HepG2 (cell line): ENCODE measurements around the gene CISD3. TPM values are rescaled to one million over a fixed set of nuclear protein-coding genes. Genes with fewer than 3 reads are reported as not detected.

ENCODE experiments used
- ARNTL ChIP-seq: sonication (generic); formaldehyde crosslinking; IDR thresholded peaks from 2 replicates; pipeline ENCODE4 v1.4.0; 2020; ENCODE audit warnings: mild to moderate bottlenecking, missing genetic modification reagents
- DMAP1 ChIP-seq: IDR thresholded peaks from 2 replicates; pipeline ENCODE4 v1.6.1; 2016
- FOSL1 ChIP-seq: sonication (generic); formaldehyde crosslinking; IDR thresholded peaks from 2 replicates; pipeline ENCODE4 v1.9.0; 2021; ENCODE audit warnings: missing genetic modification reagents, borderline replicate concordance
- KDM2A ChIP-seq: sonication (generic); formaldehyde crosslinking; IDR thresholded peaks from 2 replicates; pipeline ENCODE4 v1.4.0; 2020; ENCODE audit warnings: low read depth, missing genetic modification reagents, borderline replicate concordance
- MIXL1 ChIP-seq: IDR thresholded peaks from 2 replicates; pipeline ENCODE4 v1.6.1; 2016
- NFAT5 ChIP-seq: sonication (generic); formaldehyde crosslinking; IDR thresholded peaks from 2 replicates; pipeline ENCODE4 v1.4.0; 2020; ENCODE audit warnings: missing genetic modification reagents
- NR3C1 ChIP-seq: sonication (generic); formaldehyde crosslinking; IDR thresholded peaks from 2 replicates; pipeline ENCODE4 v1.4.0; 2020; ENCODE audit warnings: missing genetic modification reagents
- PHF20 ChIP-seq: sonication (generic); formaldehyde crosslinking; IDR thresholded peaks from 2 replicates; pipeline ENCODE4 v1.5.0; 2020; ENCODE audit warnings: mild to moderate bottlenecking, missing genetic modification reagents
- SKI ChIP-seq: fragments of 450-650 bp; IDR thresholded peaks from one replicate; pipeline ENCODE4 v1.6.1; 2018; ENCODE audit warnings: mild to moderate bottlenecking; ENCODE audit not compliant: partially characterized antibody
- SP2 ChIP-seq: sonication (generic); formaldehyde crosslinking; IDR thresholded peaks from 2 replicates; pipeline ENCODE4 v1.5.1; 2020; ENCODE audit warnings: mild to moderate bottlenecking, missing genetic modification reagents
- XBP1 ChIP-seq: sonication (generic); formaldehyde crosslinking; IDR thresholded peaks from 2 replicates; pipeline ENCODE4 v1.5.0; 2020; ENCODE audit warnings: missing genetic modification reagents
- ZBED4 ChIP-seq: sonication (generic); formaldehyde crosslinking; IDR thresholded peaks from 2 replicates; pipeline ENCODE4 v1.4.0; 2020; ENCODE audit warnings: missing genetic modification reagents, borderline replicate concordance
- ZFP62 ChIP-seq: sonication (generic); formaldehyde crosslinking; IDR thresholded peaks from 2 replicates; pipeline ENCODE4 v1.4.0; 2020; ENCODE audit warnings: missing genetic modification reagents
- ZFY ChIP-seq: sonication (generic); formaldehyde crosslinking; IDR thresholded peaks from 2 replicates; pipeline ENCODE4 v1.4.0; 2020; ENCODE audit warnings: missing genetic modification reagents
- ZKSCAN1 ChIP-seq: fragments of 150-350 bp; IDR thresholded peaks from 2 replicates; pipeline ENCODE4 v1.6.1; 2014; ENCODE audit warnings: low read length
- ZNF121 ChIP-seq: sonication (generic); formaldehyde crosslinking; IDR thresholded peaks from 2 replicates; pipeline ENCODE4 v1.5.0; 2020; ENCODE audit warnings: mild to moderate bottlenecking, missing genetic modification reagents
- ZNF317 ChIP-seq: sonication (generic); formaldehyde crosslinking; IDR thresholded peaks from 2 replicates; pipeline ENCODE4 v1.5.0; 2020; ENCODE audit warnings: mild to moderate bottlenecking, missing genetic modification reagents
- ZNF335 ChIP-seq: sonication (generic); formaldehyde crosslinking; IDR thresholded peaks from 2 replicates; pipeline ENCODE4 v1.4.0; 2020; ENCODE audit warnings: missing genetic modification reagents
- ZNF496 ChIP-seq: sonication (generic); formaldehyde crosslinking; IDR thresholded peaks from 2 replicates; pipeline ENCODE4 v1.8.1; 2023; ENCODE audit warnings: mild to moderate bottlenecking, moderate library complexity, missing genetic modification reagents; ENCODE audit not compliant: insufficient replicate concordance
- ZNF549 ChIP-seq: sonication (generic); formaldehyde crosslinking; IDR thresholded peaks from 2 replicates; pipeline ENCODE4 v1.5.0; 2020; ENCODE audit warnings: missing genetic modification reagents
- ZSCAN25 ChIP-seq: sonication (generic); formaldehyde crosslinking; IDR thresholded peaks from 2 replicates; pipeline ENCODE4 v1.8.0; 2022; ENCODE audit warnings: mild to moderate bottlenecking, missing genetic modification reagents
- polyA plus RNA-seq, 8 experiments: library from polyadenylated mRNA; depleted of rRNA in 3 of 8; stranded (reverse) in 7 of 8; unstranded in 1 of 8; fragments of >200 nt; fragmentation: Illumina TruSeq in 4 of 8; extraction: Trizol in 4 of 8; gene quantifications; 2 replicates each; pipeline versions ENCODE4 v1.2.1 to v1.2.3, GENCODE V29; 2011 to 2016; ENCODE audit warnings: low read depth in 4 of 8, missing spikeins in 1 of 8, mixed read lengths in 1 of 8; ENCODE audit not compliant: insufficient read depth in 1 of 8
- total RNA-seq, 5 experiments: library from RNA; depleted of rRNA; stranded (reverse); fragments of >200 nt; fragmentation: Illumina TruSeq; extraction: Trizol; gene quantifications; 2 replicates each; pipeline ENCODE4 v1.2.3, GENCODE V29; 2016; ENCODE audit warnings: low read depth in 1 of 5

CISD3 gene
- total and polyA plus RNA-seq, 2 of the 13 experiments (the other 11 are each of a cell fraction or from before 2014, with no cell fraction given), result 30.0 to 34.1 TPM

GRCh38 chr17:38702166-38702915 is 27.8 kb upstream of the CISD3 start (continued):
- TF ChIP-seq PHF20 (CRISPR knock-in tag) (peak; percentile 53), ZFP62 (no peak), MIXL1 (CRISPR knock-in tag) (peak; percentile 25; the same call in 1 of the 2 replicates), FOSL1 (CRISPR knock-in tag) (no peak), ZNF496 (CRISPR knock-in tag) (no peak), ZKSCAN1 (peak; percentile 100), ZNF121 (CRISPR knock-in tag) (peak; percentile 63), ZNF335 (CRISPR knock-in tag) (no peak), ZFY (CRISPR knock-in tag) (peak; percentile 54), NFAT5 (peak; percentile 78), ZBED4 (peak; percentile 21; the same call in 1 of the 2 replicates), SP2 (CRISPR knock-in tag) (peak; percentile 30), ZSCAN25 (peak; percentile 74; the same call in 1 of the 2 replicates), NR3C1 (no peak), KDM2A (CRISPR knock-in tag) (peak; percentile 78; the same call in 1 of the 2 replicates), SKI (peak; percentile 68), XBP1 (CRISPR knock-in tag) (no peak), DMAP1 (CRISPR knock-in tag) (peak; percentile 76; the same call in 1 of the 2 replicates), ZNF549 (no peak), ZNF317 (CRISPR knock-in tag) (peak; percentile 59; the same call in 1 of the 2 replicates), ARNTL (CRISPR knock-in tag) (peak; percentile 3)
